Esophagus squamous epithelium (tissue), 5 donors: ENCODE data around the gene ARHGEF17. TPM values are rescaled to one million over a fixed set of nuclear protein-coding genes. Genes with fewer than 3 reads are reported as not detected.

ENCODE experiments used
- DNase-seq: peaks from one replicate; lab custom pipeline; 2025; lab: John Stamatoyannopoulos, UW
- H3K27ac ChIP-seq, 4 donors: fragments of 200-600 bp; sonication (generic); one replicate each; pipeline ENCODE4 v1.5.1; 2016 to 2019; ENCODE audit warnings: mild to moderate bottlenecking in 1 of 4
- H3K27me3 ChIP-seq, 4 donors: fragments of 200-600 bp; sonication (generic); 1 replicate in 3 of 4; 2 replicates in 1 of 4; pipeline versions ENCODE4 v1.5.1 to v1.6.0; 2017 to 2021; ENCODE audit warnings: antibody characterized with exemption in 1 of 4
- H3K36me3 ChIP-seq, 3 donors: fragments of 200-600 bp; sonication (generic); one replicate each; pipeline ENCODE4 v1.5.1; 2016 to 2019
- H3K4me1 ChIP-seq, 3 donors: fragments of 200-600 bp; sonication (generic); one replicate each; pipeline ENCODE4 v1.5.1; 2017 to 2019
- H3K4me3 ChIP-seq, 4 donors: fragments of 200-600 bp; sonication (generic); 1 replicate in 3 of 4; 2 replicates in 1 of 4; pipeline ENCODE4 v1.5.1; 2016 to 2019; ENCODE audit warnings: mild to moderate bottlenecking in 2 of 4, moderate library complexity in 1 of 4
- H3K9me3 ChIP-seq, 3 donors: fragments of 200-600 bp; sonication (generic); one replicate each; pipeline ENCODE4 v1.5.1; 2016 to 2019
- POLR2A ChIP-seq, 4 donors: fragments of 450-650 bp; IDR thresholded peaks; one replicate each; pipeline ENCODE4 v1.6.1; 2017; ENCODE audit warnings: antibody characterized with exemption in 4 of 4, mild to moderate bottlenecking in 4 of 4, moderate library complexity in 3 of 4
- WGBS, 2 donors: methylation state at CpG; one replicate each; pipeline ENCODE4 v1.1.5; 2018; 5-methylcytosine and 5-hydroxymethylcytosine counted together
- intact Hi-C: fragments of 100-400 bp; cut with DNase I; formaldehyde crosslinking; loops from one replicate; pipeline ENCODE4 v1.15.0; 2022
- total RNA-seq, 4 donors: library from RNA; depleted of rRNA; stranded (reverse); fragments of >200 nt; gene quantifications; one replicate each; pipeline ENCODE4 v1.1.0, GENCODE V29; 2016
- TF ChIP-seq, protein P1 (sequence below), 6 experiments: fragments of 450-650 bp in 4 of 6; fragments of 200-600 bp in 2 of 6; sonication (generic) in 2 of 6; IDR thresholded peaks; one replicate each; pipeline ENCODE4 v1.5.1; 2016 to 2019; ENCODE audit warnings: antibody characterized with exemption in 6 of 6, mild to moderate bottlenecking in 4 of 6, moderate library complexity in 4 of 6
- donor health status: DM: yes; HTN: yes; CAD: no.

Gene ARHGEF17
- total RNA-seq, 4 donors from 2014 or later: 3.2 to 23.1 (median 5.4) TPM

- no peak overlapping the region for H3K4me3 ChIP-seq
- intact Hi-C loops: no loop called here
- TF ChIP-seq, protein P1, sequence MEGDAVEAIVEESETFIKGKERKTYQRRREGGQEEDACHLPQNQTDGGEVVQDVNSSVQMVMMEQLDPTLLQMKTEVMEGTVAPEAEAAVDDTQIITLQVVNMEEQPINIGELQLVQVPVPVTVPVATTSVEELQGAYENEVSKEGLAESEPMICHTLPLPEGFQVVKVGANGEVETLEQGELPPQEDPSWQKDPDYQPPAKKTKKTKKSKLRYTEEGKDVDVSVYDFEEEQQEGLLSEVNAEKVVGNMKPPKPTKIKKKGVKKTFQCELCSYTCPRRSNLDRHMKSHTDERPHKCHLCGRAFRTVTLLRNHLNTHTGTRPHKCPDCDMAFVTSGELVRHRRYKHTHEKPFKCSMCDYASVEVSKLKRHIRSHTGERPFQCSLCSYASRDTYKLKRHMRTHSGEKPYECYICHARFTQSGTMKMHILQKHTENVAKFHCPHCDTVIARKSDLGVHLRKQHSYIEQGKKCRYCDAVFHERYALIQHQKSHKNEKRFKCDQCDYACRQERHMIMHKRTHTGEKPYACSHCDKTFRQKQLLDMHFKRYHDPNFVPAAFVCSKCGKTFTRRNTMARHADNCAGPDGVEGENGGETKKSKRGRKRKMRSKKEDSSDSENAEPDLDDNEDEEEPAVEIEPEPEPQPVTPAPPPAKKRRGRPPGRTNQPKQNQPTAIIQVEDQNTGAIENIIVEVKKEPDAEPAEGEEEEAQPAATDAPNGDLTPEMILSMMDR (IDR thresholded peaks at IDR 0.05): no peak
- no peak for TF ChIP-seq POLR2A (IDR thresholded peaks at IDR 0.05)
- H3K27me3 ChIP-seq: no peaks in the 10 kb centered on the region
- no peaks in the 10 kb centered on the region for H3K9me3 ChIP-seq
- H3K27ac ChIP-seq: no peak overlapping the region
- peaks cover 0 to 34% (median 0%) of the 10 kb centered on the region in 3 donors for H3K36me3 ChIP-seq
- DNase-seq: no peak
- peaks cover 0 to 5% (median 0%) of the 10 kb centered on the region in 3 donors for H3K4me1 ChIP-seq
- 88 to 90% methylated on average over 4 to 6 of the region's 8 CpGs for WGBS, 2 donors
Observed at GRCh38 chr11:73397468-73398131, 89.5 kb downstream of the ARHGEF17 start.

- H3K27me3 ChIP-seq: no peaks in the 10 kb centered on the region
- no peak overlapping the region for H3K27ac ChIP-seq
- no peak for DNase-seq
- no peak for TF ChIP-seq POLR2A (IDR thresholded peaks at IDR 0.05)
- TF ChIP-seq, protein P1 (IDR thresholded peaks at IDR 0.05): no peak
- H3K9me3 ChIP-seq: no peaks in the 10 kb centered on the region
- WGBS, 2 donors: 73 to 82% methylated on average over 5 of the region's 5 CpGs
- intact Hi-C loops: no loop called here
- no peak overlapping the region for H3K4me3 ChIP-seq
- H3K4me1 ChIP-seq: peaks cover 0 to 3% (median 0%) of the 10 kb centered on the region in 3 donors
- H3K36me3 ChIP-seq: peaks cover 0 to 34% (median 0%) of the 10 kb centered on the region in 3 donors
Observed at GRCh38 chr11:73398132-73398526, 90.1 kb downstream of the ARHGEF17 start.

DNA sequence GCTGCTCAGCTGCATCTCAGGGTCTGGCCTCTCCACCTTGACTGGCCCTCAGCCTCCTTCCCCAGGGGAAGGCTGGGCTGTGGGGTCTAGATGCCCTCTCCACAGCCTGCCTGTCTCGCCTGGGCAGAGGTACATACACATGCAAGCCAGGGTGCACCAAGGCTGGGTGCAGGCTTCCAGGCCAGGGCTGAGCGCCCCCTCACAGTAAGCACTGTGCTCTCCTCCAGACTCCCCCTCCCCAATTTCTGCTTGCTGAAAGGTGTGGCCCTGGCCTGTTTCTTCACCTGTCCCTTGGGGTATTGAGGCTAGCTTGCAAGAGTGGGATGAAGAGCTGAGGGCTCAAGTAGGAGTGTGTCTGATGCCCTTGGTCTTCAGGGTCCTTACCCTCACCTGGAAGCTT is 90.6 kb downstream of the ARHGEF17 start:
- peaks cover 0 to 34% (median 0%) of the 10 kb centered on the region in 3 donors for H3K36me3 ChIP-seq
- 38% methylated on average over 1 of the region's 2 CpGs; no CpG with 5 or more reads in 1 of the 2 donors for WGBS, 2 donors
- no peaks in the 10 kb centered on the region for H3K27me3 ChIP-seq
- no peak for TF ChIP-seq POLR2A (IDR thresholded peaks at IDR 0.05)
- TF ChIP-seq, protein P1 (IDR thresholded peaks at IDR 0.05): no peak
- no peaks in the 10 kb centered on the region for H3K9me3 ChIP-seq
- DNase-seq: no peak
- no peak overlapping the region for H3K27ac ChIP-seq
- no peak overlapping the region for H3K4me3 ChIP-seq
- intact Hi-C loops: no loop called here
- H3K4me1 ChIP-seq: no peaks in the 10 kb centered on the region

DNA sequence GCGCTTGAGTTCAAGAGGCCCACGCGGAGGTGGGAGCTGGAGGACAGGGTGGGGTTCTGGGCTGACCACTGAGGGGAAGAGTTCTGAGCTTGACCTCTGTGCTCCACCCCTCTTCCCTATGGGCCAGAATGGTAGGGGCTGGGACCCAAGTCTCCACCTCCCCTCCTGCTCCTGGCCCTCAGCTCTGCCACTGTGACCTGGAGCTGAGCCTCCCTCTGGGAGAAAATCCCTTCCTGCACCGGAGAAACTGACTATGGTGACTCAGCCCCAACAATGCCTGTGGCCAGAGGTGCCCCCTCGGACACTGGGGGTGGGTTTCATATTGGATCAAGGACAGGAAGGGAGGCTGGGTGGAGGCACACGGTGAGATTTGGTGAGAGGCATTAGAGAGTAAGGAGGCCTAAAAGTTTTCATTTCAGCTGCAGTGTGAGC is 91.1 kb downstream of the ARHGEF17 start:
- intact Hi-C loops: no loop called here
- TF ChIP-seq, protein P1 (IDR thresholded peaks at IDR 0.05): no peak
- no peak for TF ChIP-seq POLR2A (IDR thresholded peaks at IDR 0.05)
- Histone ChIP-seq H3K9me3 (no peaks in the 10 kb centered on the region), H3K27ac (peak overlapping the region in 1 of 4 donors; percentile 9), H3K36me3 (peaks cover 0 to 32% (median 0%) of the 10 kb centered on the region in 3 donors), H3K27me3 (no peaks in the 10 kb centered on the region), H3K4me3 (no peak overlapping the region), H3K4me1 (no peaks in the 10 kb centered on the region)
- WGBS, 2 donors: 49 to 86% methylated on average over 2 to 3 of the region's 6 CpGs
- DNase-seq: no peak

DNA sequence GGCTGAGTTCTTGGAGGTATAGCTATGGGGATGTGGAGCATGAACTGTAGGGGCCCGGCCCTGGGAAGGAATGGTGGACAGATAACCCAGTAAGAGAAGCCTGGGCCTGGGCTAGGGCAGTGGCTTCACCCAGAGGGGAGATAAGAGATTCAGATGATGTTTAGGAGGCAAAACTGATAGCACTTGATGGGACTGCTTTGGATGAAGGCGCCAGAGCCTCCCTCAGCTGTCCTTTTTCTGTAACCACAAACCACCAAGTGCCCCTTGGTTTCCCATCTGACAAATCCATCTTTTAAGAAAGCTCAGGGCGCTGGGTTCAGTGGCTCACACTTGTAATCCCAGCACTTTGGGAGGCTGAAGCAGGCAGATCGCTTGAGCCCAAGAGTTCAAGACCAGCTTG is 91.6 kb downstream of the ARHGEF17 start:
- Histone ChIP-seq H3K4me1 (no peaks in the 10 kb centered on the region), H3K4me3 (no peak overlapping the region), H3K36me3 (peaks cover 0 to 27% (median 0%) of the 10 kb centered on the region in 3 donors), H3K27me3 (no peaks in the 10 kb centered on the region), H3K9me3 (no peaks in the 10 kb centered on the region), H3K27ac (no peak overlapping the region)
- no peak for TF ChIP-seq POLR2A (IDR thresholded peaks at IDR 0.05)
- TF ChIP-seq, protein P1 (IDR thresholded peaks at IDR 0.05): no peak
- DNase-seq: no peak
- intact Hi-C loops: loop anchor here (10.0 kb wide), 1 partner anchor 255 kb away; no protein-coding TSS in a partner anchor
- WGBS, 2 donors: 86 to 96% methylated on average over 2 to 4 of the region's 4 CpGs
